ENCODE measurements around the gene TNFRSF21. TPM values are rescaled to one million over a fixed set of nuclear protein-coding genes. Genes with fewer than 3 reads are reported as not detected.

TNFRSF21 gene
- total RNA-seq, 3 donors from 2014 or later, result 54.8 to 92.5 (median 75.4) TPM

DNA sequence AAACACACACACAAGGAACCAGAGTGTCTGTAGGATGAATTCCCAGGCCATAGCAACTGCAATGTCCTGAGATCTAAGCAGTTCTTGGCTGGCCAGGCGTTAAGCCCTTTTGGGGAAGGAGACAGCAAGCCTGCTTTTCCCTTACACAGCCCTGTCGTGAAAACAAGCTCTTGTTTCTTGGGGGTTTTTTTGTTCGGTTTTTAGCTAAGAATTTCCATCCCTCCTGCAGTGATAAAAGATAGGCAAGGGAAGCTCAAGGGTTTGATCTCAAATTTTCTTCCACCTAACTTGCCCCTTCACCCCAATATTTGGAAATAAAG, 1.5 kb downstream of the TNFRSF21 start:
- no peaks in the 10 kb centered on the region for H3K9me3 ChIP-seq
- H3K4me3 ChIP-seq, result no peak overlapping the region
- no peak for TF ChIP-seq CTCF (IDR thresholded peaks at IDR 0.05)
- no peaks in the 10 kb centered on the region for H3K36me3 ChIP-seq (ENCODE audit: low read depth)
- intact Hi-C loops (cut with DNase I, micrococcal nuclease), result loop anchor here in 1 of 2 donors (10.0 kb wide), 1 partner anchor 213 kb away; no protein-coding TSS in a partner anchor
- H3K4me1 ChIP-seq (ENCODE audit: low read depth), result peaks cover 21% of the 10 kb centered on the region
- no peak for DNase-seq
- ATAC-seq, result no peak

- no peak overlapping the region for H3K4me3 ChIP-seq
- no peak for ATAC-seq
- intact Hi-C loops (cut with DNase I, micrococcal nuclease), result loop anchor here in 1 of 2 donors (10.0 kb wide), 1 partner anchor 213 kb away; no protein-coding TSS in a partner anchor
- no peaks in the 10 kb centered on the region for H3K9me3 ChIP-seq
- no peak for TF ChIP-seq CTCF (IDR thresholded peaks at IDR 0.05)
- no peak for DNase-seq
- peaks cover 23% of the 10 kb centered on the region for H3K4me1 ChIP-seq (ENCODE audit: low read depth)
- no peaks in the 10 kb centered on the region for H3K36me3 ChIP-seq (ENCODE audit: low read depth)
Measured at GRCh38 chr6:47307362-47308197, 2.1 kb downstream of the TNFRSF21 start.

GRCh38 chr6:47306887-47307286, 2.8 kb downstream of the TNFRSF21 start:
- no peak for TF ChIP-seq CTCF (IDR thresholded peaks at IDR 0.05)
- no peaks in the 10 kb centered on the region for H3K36me3 ChIP-seq (ENCODE audit: low read depth)
- H3K9me3 ChIP-seq, result no peaks in the 10 kb centered on the region
- intact Hi-C loops (cut with DNase I, micrococcal nuclease), result loop anchor here in 1 of 2 donors (10.0 kb wide), 1 partner anchor 212 kb away; no protein-coding TSS in a partner anchor
- H3K4me1 ChIP-seq (ENCODE audit: low read depth), result peaks cover 23% of the 10 kb centered on the region
- no peak overlapping the region for H3K4me3 ChIP-seq
- ATAC-seq (no peak), DNase-seq (no peak)

- DNase-seq (no peak), ATAC-seq (no peak)
- H3K4me3 ChIP-seq, result no peak overlapping the region
- H3K4me1 ChIP-seq (ENCODE audit: low read depth), result peaks cover 27% of the 10 kb centered on the region
- intact Hi-C loops (cut with DNase I, micrococcal nuclease), result loop anchor here in 1 of 2 donors (10.0 kb wide), 1 partner anchor 209 kb away; no protein-coding TSS in a partner anchor
- TF ChIP-seq CTCF (IDR thresholded peaks at IDR 0.05), result no peak
- no peaks in the 10 kb centered on the region for H3K36me3 ChIP-seq (ENCODE audit: low read depth)
- H3K9me3 ChIP-seq, result no peaks in the 10 kb centered on the region
Measured at GRCh38 chr6:47303861-47304260, 5.8 kb downstream of the TNFRSF21 start.

- intact Hi-C loops (cut with DNase I, micrococcal nuclease), result loop anchor here in 1 of 2 donors (10.0 kb wide), 1 partner anchor 209 kb away; no protein-coding TSS in a partner anchor
- TF ChIP-seq CTCF (IDR thresholded peaks at IDR 0.05), result no peak
- peaks cover 29% of the 10 kb centered on the region for H3K4me1 ChIP-seq (ENCODE audit: low read depth)
- H3K9me3 ChIP-seq, result no peaks in the 10 kb centered on the region
- no peaks in the 10 kb centered on the region for H3K36me3 ChIP-seq (ENCODE audit: low read depth)
- peak; percentile 54 for ATAC-seq
- H3K4me3 ChIP-seq, result no peak overlapping the region
- no peak for DNase-seq
Measured at GRCh38 chr6:47303342-47303741, 6.4 kb downstream of the TNFRSF21 start.

All from mucosa of descending colon (tissue), 3 donors.